Erythroblast (primary cell): Measurements from ENCODE around the gene TSN.

Source experiments
- GATA1 ChIP-seq: IDR thresholded peaks from 2 replicates; pipeline ENCODE4 v1.6.1; 2011; ENCODE audit warnings: low read depth, mild to moderate bottlenecking, control low read depth, low read length, moderate library complexity
- POLR2A ChIP-seq: IDR thresholded peaks from 2 replicates; pipeline ENCODE4 v1.6.1; 2011; ENCODE audit warnings: mild to moderate bottlenecking, low read length

DNA sequence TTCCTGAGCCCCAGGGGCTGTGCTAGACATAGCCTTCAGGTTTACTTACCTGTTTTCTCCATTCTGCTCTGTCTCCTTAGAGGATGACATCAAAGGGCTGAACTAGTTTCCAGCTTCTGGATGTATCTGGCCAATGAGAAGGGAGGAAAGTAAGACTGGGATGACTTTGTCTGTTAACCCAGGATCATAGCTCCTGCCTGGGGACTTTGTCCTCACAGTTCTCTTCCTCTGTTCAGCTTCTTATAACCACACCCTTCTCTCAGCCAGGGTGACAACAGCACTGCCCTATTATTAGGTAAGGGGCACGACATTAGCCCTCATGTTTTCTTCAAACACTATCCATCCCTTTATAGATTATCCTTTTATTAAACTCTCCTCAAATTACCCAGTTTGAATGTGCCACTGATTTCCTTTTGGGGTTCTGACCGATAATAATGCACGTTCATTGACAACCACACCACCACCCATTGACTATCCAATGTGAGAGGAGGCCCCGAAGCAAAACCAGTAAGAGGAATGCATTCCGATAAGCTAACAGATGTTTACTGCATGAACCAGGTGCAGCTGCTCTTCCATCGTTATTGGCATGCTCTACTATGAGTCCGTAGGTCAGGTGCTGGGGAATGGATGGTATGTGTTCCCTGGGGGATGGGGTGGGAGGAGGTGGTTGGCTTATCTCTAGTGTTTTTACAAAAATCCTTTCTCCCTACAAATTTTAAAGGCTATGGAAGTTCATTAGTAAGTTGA, 23.5 kb downstream of the TSN start:
- TF ChIP-seq POLR2A (no peak), GATA1 (no peak)
